Upper lobe of left lung (tissue), 6 donors: ENCODE results near the gene MARK4. TPM values are rescaled to one million over a fixed set of nuclear protein-coding genes. Genes with fewer than 3 reads are reported as not detected.

Experiments
- ATAC-seq, 2 donors: fragments of 200-7000 bp; cut with Tn5 transposase; one replicate each; pipeline ENCODE4 v1.9.1; 2022; ENCODE audit warnings: mild to moderate bottlenecking in 2 of 2, moderate library complexity in 2 of 2; ENCODE audit not compliant: low FRiP score in 2 of 2
- DNase-seq, 2 donors: peaks; one replicate each; pipeline ENCODE4 v3.0.0-alpha.2; 2019 to 2020
- H3K27ac ChIP-seq, 4 donors: fragments of 200-600 bp; sonication (generic); one replicate each; pipeline ENCODE4 v1.5.1; 2016 to 2019
- H3K27me3 ChIP-seq, 4 donors: fragments of 200-600 bp; sonication (generic); one replicate each; pipeline ENCODE4 v1.5.1; 2017 to 2019
- H3K36me3 ChIP-seq, 4 donors: fragments of 200-600 bp; sonication (generic); one replicate each; pipeline ENCODE4 v1.5.1; 2016 to 2019
- H3K4me1 ChIP-seq, 4 donors: fragments of 200-600 bp; sonication (generic); one replicate each; pipeline ENCODE4 v1.5.1; 2018 to 2019
- H3K4me3 ChIP-seq, 4 donors: fragments of 200-600 bp; sonication (generic); one replicate each; pipeline ENCODE4 v1.5.1; 2017 to 2019; ENCODE audit warnings: mild to moderate bottlenecking in 2 of 4, moderate library complexity in 1 of 4
- H3K9me3 ChIP-seq, 4 donors: fragments of 200-600 bp; sonication (generic); one replicate each; pipeline ENCODE4 v1.5.1; 2018 to 2019
- EP300 ChIP-seq, 4 donors: sonication (generic); formaldehyde crosslinking; IDR thresholded peaks; one replicate each; pipeline ENCODE4 v1.5.1; 2017; ENCODE audit warnings: antibody characterized with exemption in 4 of 4, control low read depth in 2 of 4
- POLR2A ChIP-seq, 4 donors: fragments of 450-650 bp; IDR thresholded peaks; one replicate each; pipeline ENCODE4 v1.5.1; 2016 to 2017; ENCODE audit warnings: antibody characterized with exemption in 4 of 4, mild to moderate bottlenecking in 2 of 4
- POLR2AphosphoS5 ChIP-seq, 2 donors: sonication (generic); formaldehyde crosslinking; IDR thresholded peaks; one replicate each; pipeline ENCODE4 v1.5.1; 2017; ENCODE audit warnings: antibody characterized with exemption in 2 of 2
- WGBS, 2 donors: methylation state at CpG; one replicate each; pipeline ENCODE4 v1.1.5; 2017 to 2018; 5-methylcytosine and 5-hydroxymethylcytosine counted together
- total RNA-seq, 6 donors: library from RNA; depleted of rRNA in 4 of 6; stranded (reverse); fragments of >200 nt in 4 of 6; gene quantifications; one replicate each; pipeline versions ENCODE4 v1.1.0 to v1.2.1, GENCODE V29; 2016 to 2021
- TF ChIP-seq, protein P1 (sequence below), 6 experiments: fragments of 450-650 bp in 4 of 6; fragments of 200-600 bp in 2 of 6; sonication (generic) in 2 of 6; IDR thresholded peaks; one replicate each; pipeline ENCODE4 v1.5.1; 2016 to 2019; ENCODE audit warnings: antibody characterized with exemption in 6 of 6
- donor health status: DM: no; HTN: no; CAD: no; lungs with moderate emphysema.
- donor health status: DM: no; HTN: yes; CAD: no; lungs with severe emphysema.

The MARK4 gene
- total RNA-seq, 6 donors from 2014 or later, result 14.6 to 59.3 (median 35.6) TPM

DNA sequence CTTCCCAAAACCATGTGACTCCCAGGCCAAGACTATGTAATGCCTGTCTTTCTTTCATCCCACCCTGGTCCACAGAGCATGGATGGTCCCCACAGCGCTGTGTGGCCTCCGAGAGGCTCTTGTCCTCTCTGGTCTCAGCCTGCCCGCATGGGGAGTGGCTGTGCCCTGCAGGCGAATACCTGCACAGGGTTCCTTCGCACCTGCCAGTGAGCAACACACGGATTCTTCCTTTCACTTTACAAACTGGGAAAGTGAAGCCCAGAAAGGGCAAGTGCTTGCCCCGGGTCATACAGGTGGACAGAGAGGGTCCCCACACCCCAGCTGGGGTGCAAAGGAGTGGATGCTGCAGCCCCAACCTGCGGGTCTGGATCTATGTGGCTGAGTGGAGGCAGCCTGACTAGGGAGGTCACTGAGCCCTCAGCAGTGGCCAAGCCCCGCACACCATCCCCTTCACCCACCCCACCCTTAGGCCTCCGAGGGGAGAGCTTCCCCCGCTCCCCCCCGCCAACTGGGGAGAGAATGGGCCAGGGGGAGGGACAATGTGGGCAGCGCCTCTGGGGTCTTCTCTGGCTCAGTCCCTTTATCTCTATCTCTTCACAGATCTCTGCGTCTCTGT is 747 bp upstream of the MARK4 start:
- H3K27me3 ChIP-seq, result no peaks in the 10 kb centered on the region
- DNase-seq, result peak in 1 of 2 donors; percentile 23
- peak overlapping the region in 3 of 4 donors; percentile 92 to 100 (median 97) for H3K4me3 ChIP-seq
- peaks cover 31 to 54% (median 40%) of the 10 kb centered on the region in 4 donors for H3K4me1 ChIP-seq
- 24 to 54% methylated on average over 5 to 14 of the region's 14 CpGs for WGBS, 2 donors
- no peaks in the 10 kb centered on the region for H3K9me3 ChIP-seq
- TF ChIP-seq EP300 (IDR thresholded peaks at IDR 0.05), result no peak
- TF ChIP-seq, protein P1, sequence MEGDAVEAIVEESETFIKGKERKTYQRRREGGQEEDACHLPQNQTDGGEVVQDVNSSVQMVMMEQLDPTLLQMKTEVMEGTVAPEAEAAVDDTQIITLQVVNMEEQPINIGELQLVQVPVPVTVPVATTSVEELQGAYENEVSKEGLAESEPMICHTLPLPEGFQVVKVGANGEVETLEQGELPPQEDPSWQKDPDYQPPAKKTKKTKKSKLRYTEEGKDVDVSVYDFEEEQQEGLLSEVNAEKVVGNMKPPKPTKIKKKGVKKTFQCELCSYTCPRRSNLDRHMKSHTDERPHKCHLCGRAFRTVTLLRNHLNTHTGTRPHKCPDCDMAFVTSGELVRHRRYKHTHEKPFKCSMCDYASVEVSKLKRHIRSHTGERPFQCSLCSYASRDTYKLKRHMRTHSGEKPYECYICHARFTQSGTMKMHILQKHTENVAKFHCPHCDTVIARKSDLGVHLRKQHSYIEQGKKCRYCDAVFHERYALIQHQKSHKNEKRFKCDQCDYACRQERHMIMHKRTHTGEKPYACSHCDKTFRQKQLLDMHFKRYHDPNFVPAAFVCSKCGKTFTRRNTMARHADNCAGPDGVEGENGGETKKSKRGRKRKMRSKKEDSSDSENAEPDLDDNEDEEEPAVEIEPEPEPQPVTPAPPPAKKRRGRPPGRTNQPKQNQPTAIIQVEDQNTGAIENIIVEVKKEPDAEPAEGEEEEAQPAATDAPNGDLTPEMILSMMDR (IDR thresholded peaks at IDR 0.05), result no peak
- TF ChIP-seq POLR2A (IDR thresholded peaks at IDR 0.05), result no peak
- no peak for TF ChIP-seq POLR2AphosphoS5 (IDR thresholded peaks at IDR 0.05)
- H3K36me3 ChIP-seq, result no peaks in the 10 kb centered on the region
- H3K27ac ChIP-seq, result peak overlapping the region in 2 of 4 donors; percentile 83 to 89
- ATAC-seq, result peak in 1 of 2 donors; percentile 1

GRCh38 chr19:45251452-45252354 is 632 bp downstream of the MARK4 start:
- DNase-seq, result peak in 1 of 2 donors; percentile 85
- ATAC-seq, result peak in 1 of 2 donors; percentile 4
- whole genome bisulfite sequencing, 2 donors, result 1 to 3% methylated on average over 29 to 40 of the region's 57 CpGs
- Histone ChIP-seq H3K9me3 (no peaks in the 10 kb centered on the region), H3K36me3 (no peaks in the 10 kb centered on the region), H3K27ac (peak overlapping the region; percentile 78 to 89 (median 86)), H3K4me1 (peaks cover 25 to 46% (median 38%) of the 10 kb centered on the region in 4 donors), H3K27me3 (no peaks in the 10 kb centered on the region), H3K4me3 (peak overlapping the region; percentile 65 to 100 (median 94))
- TF ChIP-seq EP300 (IDR thresholded peaks at IDR 0.05) (no peak), POLR2AphosphoS5 (IDR thresholded peaks at IDR 0.05) (no peak), POLR2A (IDR thresholded peaks at IDR 0.05) (no peak)
- TF ChIP-seq, protein P1 (IDR thresholded peaks at IDR 0.05), result no peak

DNA sequence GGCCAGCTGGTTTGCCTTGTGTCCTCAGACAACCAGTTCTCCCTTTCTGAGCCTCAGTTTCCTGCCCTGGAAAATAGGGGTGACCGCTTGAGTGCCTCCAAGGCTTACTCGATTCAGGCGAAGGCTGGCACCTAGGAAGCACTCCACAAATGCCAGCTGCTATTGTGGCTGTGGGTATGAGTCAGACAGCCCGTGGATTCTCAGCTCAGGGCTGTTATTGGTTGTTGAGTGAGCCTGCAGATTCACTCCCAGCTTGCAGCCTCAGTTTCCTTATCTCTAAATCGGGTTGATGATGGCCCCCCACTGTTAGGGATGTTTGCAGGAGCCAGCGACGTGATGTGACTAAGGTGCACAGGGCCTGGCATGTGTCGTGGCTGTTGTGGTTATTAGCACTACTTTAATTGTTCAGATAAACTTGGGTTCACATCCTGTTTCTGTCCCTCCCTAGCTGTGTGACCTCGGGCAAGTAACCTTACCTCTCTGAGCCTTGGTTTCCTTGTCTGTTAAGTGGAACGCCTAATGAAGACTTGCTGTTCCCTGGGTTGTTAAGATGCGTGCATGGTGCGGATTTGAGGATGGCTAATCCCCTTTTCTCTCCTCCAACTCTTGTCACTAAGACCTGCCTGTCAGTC is 2.4 kb downstream of the MARK4 start:
- H3K36me3 ChIP-seq, result no peaks in the 10 kb centered on the region
- no peak for ATAC-seq
- no peaks in the 10 kb centered on the region for H3K9me3 ChIP-seq
- 70 to 81% methylated on average over 10 to 12 of the region's 12 CpGs for WGBS, 2 donors
- H3K27me3 ChIP-seq, result no peaks in the 10 kb centered on the region
- no peak overlapping the region for H3K27ac ChIP-seq
- H3K4me1 ChIP-seq, result peaks cover 22 to 41% (median 34%) of the 10 kb centered on the region in 4 donors
- H3K4me3 ChIP-seq, result no peak overlapping the region
- no peak for TF ChIP-seq EP300 (IDR thresholded peaks at IDR 0.05)
- TF ChIP-seq POLR2A (IDR thresholded peaks at IDR 0.05), result no peak
- no peak for TF ChIP-seq POLR2AphosphoS5 (IDR thresholded peaks at IDR 0.05)
- TF ChIP-seq, protein P1 (IDR thresholded peaks at IDR 0.05), result no peak
- no peak for DNase-seq

- no peak overlapping the region for H3K4me3 ChIP-seq
- ATAC-seq, result no peak
- no peak overlapping the region for H3K27ac ChIP-seq
- H3K9me3 ChIP-seq, result no peaks in the 10 kb centered on the region
- DNase-seq, result peak in 1 of 2 donors; percentile 82
- no peaks in the 10 kb centered on the region for H3K27me3 ChIP-seq
- peaks cover 0 to 3% (median under 1%) of the 10 kb centered on the region in 4 donors for H3K36me3 ChIP-seq
- 78% methylated on average over 9 of the region's 11 CpGs; no CpG with 5 or more reads in 1 of the 2 donors for WGBS, 2 donors
- H3K4me1 ChIP-seq, result peaks cover 22 to 38% (median 30%) of the 10 kb centered on the region in 4 donors
- TF ChIP-seq, protein P1 (IDR thresholded peaks at IDR 0.05), result peak in 1 of 6 experiments; percentile 6
- TF ChIP-seq EP300 (IDR thresholded peaks at IDR 0.05), result no peak
Measured at GRCh38 chr19:45254044-45254531, 3.0 kb downstream of the MARK4 start.
